GM12878 (cell line): ENCODE results near the gene HOXB6. TPM values are rescaled to one million over a fixed set of nuclear protein-coding genes. Genes with fewer than 3 reads are reported as not detected.

Experiments used
- ATAC-seq: fragments of 200-7000 bp; cut with Tn5 transposase; 3 replicates; pipeline ENCODE4 v1.9.1; 2020; ENCODE audit warnings: mild to moderate bottlenecking, moderate library complexity
- BruUV-seq: library from RNA; stranded (reverse); fragments of 400-500 nt; replicated peaks from 2 replicates; lab custom pipeline; 2021; lab: Mats Ljungman, UMichigan
- CTCF ChIA-PET: fragments of 300-600 bp; sonication (Branson Sonifier 250); formaldehyde crosslinking; extraction: SDS; loops from one replicate; lab custom pipeline; 2021; ENCODE audit warnings: inconsistent platforms; lab: Yijun Ruan, JAX
- POLR2A ChIA-PET: fragments of 350-600 bp; formaldehyde crosslinking; extraction: SDS; loops from one replicate; lab custom pipeline; 2021; ENCODE audit warnings: inconsistent platforms; lab: Charles Lee
- RAD21 ChIA-PET: fragments of 300-600 bp; sonication (Branson Sonifier 250); formaldehyde crosslinking; loops from one replicate; lab custom pipeline; 2023; ENCODE audit warnings: antibody characterized with exemption; ENCODE audit not compliant: unreplicated experiment; lab: Charles Lee
- SMC1A ChIA-PET: fragments of 300-600 bp; sonication (Branson Sonifier 250); formaldehyde crosslinking; loops from one replicate; lab custom pipeline; 2023; ENCODE audit not compliant: unreplicated experiment, uncharacterized antibody; lab: Charles Lee
- DNase-seq: peaks from one replicate; pipeline ENCODE4 v3.0.0-alpha.2; 2011; ENCODE audit warnings: low read depth, low spot score
- FAIRE-seq: peaks from 3 replicates; lab custom pipeline; 2011; peaks lifted over from hg19 to GRCh38; lab: Jason Lieb, UNC
- H2AFZ ChIP-seq: 2 replicates; pipeline ENCODE4 v1.6.0; 2011; ENCODE audit warnings: low read depth, low read length, control low read depth; ENCODE audit not compliant: control insufficient read depth
- H3K27ac ChIP-seq: 2 replicates; pipeline ENCODE4 v1.5.1; 2011; ENCODE audit warnings: control low read depth; ENCODE audit not compliant: control insufficient read depth, insufficient read depth
- H3K27me3 ChIP-seq, 2 experiments: replicated peaks in 1 of 2; 2 replicates each; pipeline versions ENCODE4 v1.6.0 to v1.6.1; 2011; ENCODE audit warnings: low read length in 1 of 2; ENCODE audit not compliant: control insufficient read depth in 2 of 2, insufficient read depth in 2 of 2
- H3K36me3 ChIP-seq, 2 experiments: 2 replicates each; pipeline ENCODE4 v1.5.1; 2011; ENCODE audit warnings: low read length in 1 of 2; ENCODE audit not compliant: control insufficient read depth in 2 of 2, insufficient read depth in 2 of 2
- H3K4me1 ChIP-seq: 2 replicates; pipeline ENCODE4 v1.6.1; 2011; ENCODE audit warnings: mild to moderate bottlenecking, low read length, moderate library complexity, mixed read lengths; ENCODE audit not compliant: control insufficient read depth, insufficient read depth
- H3K4me2 ChIP-seq: 2 replicates; pipeline ENCODE4 v1.6.0; 2011; ENCODE audit warnings: control low read depth; ENCODE audit not compliant: control insufficient read depth, insufficient read depth
- H3K4me3 ChIP-seq: fragments of 200-600 bp; sonication (generic); 2 replicates; pipeline ENCODE4 v1.5.1; 2016
- H3K79me2 ChIP-seq: 2 replicates; pipeline ENCODE4 v1.6.0; 2011; ENCODE audit warnings: low read length; ENCODE audit not compliant: control insufficient read depth, insufficient read depth
- H3K9ac ChIP-seq: 2 replicates; pipeline ENCODE4 v1.8.0; 2011; ENCODE audit warnings: low read length, control low read depth, mixed read lengths; ENCODE audit not compliant: control insufficient read depth, insufficient read depth
- H3K9me3 ChIP-seq: replicated peaks from 3 replicates; pipeline ENCODE4 v1.5.1; 2011; ENCODE audit warnings: mild to moderate bottlenecking, low read length; ENCODE audit not compliant: control insufficient read depth, insufficient read depth
- H4K20me1 ChIP-seq: 2 replicates; pipeline ENCODE4 v1.6.0; 2011; ENCODE audit not compliant: control insufficient read depth, insufficient read depth
- BRCA1 ChIP-seq: IDR thresholded peaks from 2 replicates; pipeline ENCODE4 v1.6.1; 2011; ENCODE audit warnings: low read depth, low read length, improper control_type of control experiment
- EED ChIP-seq: sonication (generic); IDR thresholded peaks from 2 replicates; pipeline ENCODE4 v1.6.1; 2016; ENCODE audit warnings: antibody characterized with exemption, low read depth
- ELK1 ChIP-seq: IDR thresholded peaks from 2 replicates; pipeline ENCODE4 v1.6.1; 2012; ENCODE audit warnings: low read depth, low read length, improper control_type of control experiment
- GATAD2B ChIP-seq: fragments of 450-650 bp; conservative IDR thresholded peaks from 2 replicates; pipeline ENCODE4 v1.6.1; 2017; ENCODE audit warnings: low read depth, mild to moderate bottlenecking, moderate library complexity
- SUZ12 ChIP-seq: fragments of 200-600 bp; sonication (generic); IDR thresholded peaks from one replicate; pipeline ENCODE4 v1.6.1; 2018; ENCODE audit warnings: antibody characterized with exemption, mild to moderate bottlenecking; ENCODE audit not compliant: unreplicated experiment
- WGBS: methylation state at CpG from one replicate; pipeline ENCODE4 v1.1.6; 2016; ENCODE audit warnings: low lambda C conversion rate; ENCODE audit not compliant: insufficient replicate concordance, insufficient coverage; ENCODE audit errors: missing lambda C conversion rate; 5-methylcytosine and 5-hydroxymethylcytosine counted together
- in situ Hi-C: fragments of 300-500 bp; cut with MboI; formaldehyde crosslinking; loops from 9 replicates; pipeline ENCODE4 v1.14.3; 2018; ENCODE audit warnings: mixed read lengths
- intact Hi-C: fragments of 100-400 bp; cut with micrococcal nuclease; formaldehyde crosslinking; loops from one replicate; pipeline ENCODE4 v1.14.2; 2022; ENCODE audit not compliant: unreplicated experiment
- polyA plus RNA-seq, 11 experiments: library from polyadenylated mRNA; depleted of rRNA in 4 of 11; unstranded in 6 of 11; stranded (reverse) in 5 of 11; fragments of >200 nt; fragmentation: Nextera tagmentation in 4 of 11; fragmentation: Illumina TruSeq in 1 of 11; extraction: Ambion mirVana in 4 of 11; extraction: Trizol in 1 of 11; gene quantifications; 1 replicate in 1 of 11; 2 replicates in 10 of 11; pipeline versions ENCODE4 v1.2.1 to v1.2.3, GENCODE V29; 2011 to 2016; ENCODE audit warnings: inconsistent platforms in 2 of 11, missing spikeins in 2 of 11, low read depth in 1 of 11
- total RNA-seq, 4 experiments: library from RNA; depleted of rRNA in 3 of 4; stranded (reverse); fragments of >200 nt in 3 of 4; fragmentation: Illumina TruSeq in 1 of 4; extraction: Trizol in 1 of 4; gene quantifications; 2 replicates each; pipeline versions ENCODE4 v1.2.1 to v1.2.3, GENCODE V29; 2013 to 2021

Gene HOXB6
- total and polyA plus RNA-seq, 10 of the 15 experiments (the other 5 are each of a cell fraction or from before 2014, with no cell fraction given), result 0.04 to 0.51 (median 0.09) TPM; not detected in 2

GRCh38 chr17:48556576-48557401 lies 48.0 kb downstream of the HOXB6 start:
- H3K36me3 ChIP-seq, result no peaks in the 10 kb centered on the region; a peak in 1 of 4 replicates
- no peak for ATAC-seq
- RAD21 ChIA-PET, result interaction anchor here (0.9 to 1.4 kb wide), 2 partner anchors 27 to 223 kb away, joined by 3 read pairs; no protein-coding TSS in a partner anchor
- POLR2A ChIA-PET, result interaction anchor here (0.7 to 1.7 kb wide), 3 partner anchors 8 to 12 kb away, joined by 3 to 5 read pairs (median 3); no protein-coding TSS in a partner anchor
- SMC1A ChIA-PET, result interaction anchor here (1.3 kb wide), 1 partner anchor 65 kb away, joined by 3 read pairs; no protein-coding TSS in a partner anchor
- H3K27me3 ChIP-seq, result no peaks in the 10 kb centered on the region
- H4K20me1 ChIP-seq, result no peaks in the 10 kb centered on the region
- no peak overlapping the region for H2AFZ ChIP-seq
- in situ Hi-C loops, result no loop called here
- WGBS, result 63% methylated on average over 7 of the region's 7 CpGs
- DNase-seq, result no peak
- no peak for TF ChIP-seq EED
- no peak for TF ChIP-seq GATAD2B
- no peak for TF ChIP-seq SUZ12
- no peak for TF ChIP-seq BRCA1
- TF ChIP-seq ELK1, result no peak
- no peak for FAIRE-seq
- no peak overlapping the region for H3K4me2 ChIP-seq
- CTCF ChIA-PET, result interaction anchor here (1.6 kb wide), 1 partner anchor 27 kb away, joined by 4 read pairs; no protein-coding TSS in a partner anchor
- no peak overlapping the region for H3K27ac ChIP-seq
- H3K4me3 ChIP-seq, result no peak overlapping the region
- H3K79me2 ChIP-seq, result no peaks in the 10 kb centered on the region
- intact Hi-C loops, result no loop called here
- BruUV-seq, result no TSS peak
- H3K4me1 ChIP-seq, result no peaks in the 10 kb centered on the region
- H3K9ac ChIP-seq, result no peak overlapping the region
- H3K9me3 ChIP-seq, result no peaks in the 10 kb centered on the region
